Cardiac septum (tissue), 1 donor: ENCODE data around the gene SORL1. TPM values are rescaled to one million over a fixed set of nuclear protein-coding genes. Genes with fewer than 3 reads are reported as not detected.
"Not testable (repeated sequence)": the region's sequence is repeated elsewhere in the genome, so short reads cannot be mapped to it uniquely, and the experiment has no call there.

Experiments used
- DNase-seq: peaks from one replicate; pipeline ENCODE4 v3.0.0-alpha.2; 2020; ENCODE audit warnings: low spot score
- intact Hi-C: fragments of 100-400 bp; cut with DNase I; formaldehyde crosslinking; loops from one replicate; pipeline ENCODE4 v1.14.0; 2022
- long read RNA-seq: library from polyadenylated mRNA; unstranded; transcript quantifications from one replicate; pipeline ENCODE4 v2.0.0, GENCODE V29; 2021
- total RNA-seq: library from RNA; stranded (reverse); fragmentation: NEBNext Ultra II Directional; extraction: Animal tissue kit (Norgen Biotek cat#: 25700); gene quantifications from one replicate; pipeline ENCODE4 v1.2.1, GENCODE V29; 2021
- donor health status: DM: no; HTN: no; CAD: no.

Gene SORL1, protein sequence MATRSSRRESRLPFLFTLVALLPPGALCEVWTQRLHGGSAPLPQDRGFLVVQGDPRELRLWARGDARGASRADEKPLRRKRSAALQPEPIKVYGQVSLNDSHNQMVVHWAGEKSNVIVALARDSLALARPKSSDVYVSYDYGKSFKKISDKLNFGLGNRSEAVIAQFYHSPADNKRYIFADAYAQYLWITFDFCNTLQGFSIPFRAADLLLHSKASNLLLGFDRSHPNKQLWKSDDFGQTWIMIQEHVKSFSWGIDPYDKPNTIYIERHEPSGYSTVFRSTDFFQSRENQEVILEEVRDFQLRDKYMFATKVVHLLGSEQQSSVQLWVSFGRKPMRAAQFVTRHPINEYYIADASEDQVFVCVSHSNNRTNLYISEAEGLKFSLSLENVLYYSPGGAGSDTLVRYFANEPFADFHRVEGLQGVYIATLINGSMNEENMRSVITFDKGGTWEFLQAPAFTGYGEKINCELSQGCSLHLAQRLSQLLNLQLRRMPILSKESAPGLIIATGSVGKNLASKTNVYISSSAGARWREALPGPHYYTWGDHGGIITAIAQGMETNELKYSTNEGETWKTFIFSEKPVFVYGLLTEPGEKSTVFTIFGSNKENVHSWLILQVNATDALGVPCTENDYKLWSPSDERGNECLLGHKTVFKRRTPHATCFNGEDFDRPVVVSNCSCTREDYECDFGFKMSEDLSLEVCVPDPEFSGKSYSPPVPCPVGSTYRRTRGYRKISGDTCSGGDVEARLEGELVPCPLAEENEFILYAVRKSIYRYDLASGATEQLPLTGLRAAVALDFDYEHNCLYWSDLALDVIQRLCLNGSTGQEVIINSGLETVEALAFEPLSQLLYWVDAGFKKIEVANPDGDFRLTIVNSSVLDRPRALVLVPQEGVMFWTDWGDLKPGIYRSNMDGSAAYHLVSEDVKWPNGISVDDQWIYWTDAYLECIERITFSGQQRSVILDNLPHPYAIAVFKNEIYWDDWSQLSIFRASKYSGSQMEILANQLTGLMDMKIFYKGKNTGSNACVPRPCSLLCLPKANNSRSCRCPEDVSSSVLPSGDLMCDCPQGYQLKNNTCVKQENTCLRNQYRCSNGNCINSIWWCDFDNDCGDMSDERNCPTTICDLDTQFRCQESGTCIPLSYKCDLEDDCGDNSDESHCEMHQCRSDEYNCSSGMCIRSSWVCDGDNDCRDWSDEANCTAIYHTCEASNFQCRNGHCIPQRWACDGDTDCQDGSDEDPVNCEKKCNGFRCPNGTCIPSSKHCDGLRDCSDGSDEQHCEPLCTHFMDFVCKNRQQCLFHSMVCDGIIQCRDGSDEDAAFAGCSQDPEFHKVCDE (N-terminal part only)
- total RNA-seq, result 8.0 TPM
- long read RNA-seq, full-length matches to known transcripts, result 1 of 2 reads
- long read RNA-seq, partial matches to known transcripts, result 0 of 2 reads
- long read RNA-seq, other reads (novel, unspliced or antisense), result 1 of 2 reads

DNA sequence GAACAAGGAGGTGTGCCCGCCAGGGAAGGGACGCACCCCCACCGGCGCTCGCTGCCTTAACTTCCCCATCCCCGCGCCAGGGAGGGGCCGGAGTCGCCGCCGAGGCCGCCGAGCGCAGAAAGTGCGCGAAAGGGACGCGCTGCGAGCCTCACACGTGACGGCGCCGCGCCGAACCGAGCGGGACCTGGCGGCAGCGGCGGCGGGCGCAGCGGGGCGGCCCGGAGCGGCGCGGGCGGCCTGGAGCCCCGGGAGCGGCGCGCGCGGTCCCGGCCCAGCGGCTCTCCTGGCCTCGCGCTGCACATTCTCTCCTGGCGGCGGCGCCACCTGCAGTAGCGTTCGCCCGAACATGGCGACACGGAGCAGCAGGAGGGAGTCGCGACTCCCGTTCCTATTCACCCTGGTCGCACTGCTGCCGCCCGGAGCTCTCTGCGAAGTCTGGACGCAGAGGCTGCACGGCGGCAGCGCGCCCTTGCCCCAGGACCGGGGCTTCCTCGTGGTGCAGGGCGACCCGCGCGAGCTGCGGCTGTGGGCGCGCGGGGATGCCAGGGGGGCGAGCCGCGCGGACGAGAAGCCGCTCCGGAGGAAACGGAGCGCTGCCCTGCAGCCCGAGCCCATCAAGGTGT, at the start of gene SORL1:
TSS of gene SORL1 (plus strand) at position 329 of the 623 bp plus-strand sequence. CDS start at position 347, 18 bp downstream.
- peak; percentile 88 for DNase-seq
- intact Hi-C loops, result loop anchor here (5.0 kb wide), 3 partner anchors 90 to 140 kb away; no protein-coding TSS in a partner anchor

GRCh38 chr11:121405646-121406045, 46.5 kb upstream of the SORL1 start:
- no peak for DNase-seq
- intact Hi-C loops, result no loop called here

- intact Hi-C loops, result no loop called here
- DNase-seq, result no peak
Observed at GRCh38 chr11:121406291-121406690, 45.8 kb upstream of the SORL1 start.

GRCh38 chr11:121408830-121409229, 43.3 kb upstream of the SORL1 start:
- intact Hi-C loops, result no loop called here
- DNase-seq, result no peak

DNA sequence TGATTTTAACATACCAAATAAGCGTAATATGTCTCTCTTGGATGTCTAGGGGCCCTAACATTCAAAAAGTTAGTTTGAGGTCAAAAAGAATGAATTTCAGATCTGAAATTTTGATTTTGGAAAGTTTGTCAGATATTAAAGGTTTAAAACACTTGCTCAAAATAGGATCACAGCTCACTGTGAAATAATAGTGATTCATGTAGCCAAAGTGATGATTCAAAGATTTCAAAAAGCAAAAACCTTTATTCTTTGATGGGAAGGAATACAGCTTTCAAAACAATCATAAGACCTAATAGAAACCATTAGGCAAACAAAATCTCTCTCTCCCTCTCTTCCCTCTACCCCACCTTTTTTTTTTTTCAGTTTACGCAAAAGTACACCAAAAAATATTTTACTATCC, 42.1 kb upstream of the SORL1 start:
- intact Hi-C loops, DNase-seq: not testable (repeated sequence)

DNA sequence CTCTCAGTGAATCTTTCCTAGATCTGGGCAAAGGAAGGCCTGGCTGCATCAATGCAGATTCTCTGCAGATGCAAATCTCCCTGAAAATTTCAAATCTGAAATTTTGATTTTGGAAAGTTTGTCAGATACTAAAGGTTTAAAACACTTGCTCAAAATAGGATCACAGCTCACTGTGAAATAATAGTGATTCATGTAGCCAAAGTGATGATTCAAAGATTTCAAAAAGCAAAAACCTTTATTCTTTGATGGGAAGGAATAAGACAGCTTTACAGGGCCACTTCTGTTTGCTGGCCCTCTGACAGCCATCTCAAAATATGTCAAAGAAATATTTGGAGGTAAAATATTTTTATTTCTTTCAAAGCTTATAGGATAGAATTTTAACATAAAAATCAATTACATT, 40.8 kb upstream of the SORL1 start:
- DNase-seq, intact Hi-C loops: not testable (repeated sequence)

GRCh38 chr11:121412000-121412587, 40.0 kb upstream of the SORL1 start:
- DNase-seq, result no peak
- intact Hi-C loops, result no loop called here

DNA sequence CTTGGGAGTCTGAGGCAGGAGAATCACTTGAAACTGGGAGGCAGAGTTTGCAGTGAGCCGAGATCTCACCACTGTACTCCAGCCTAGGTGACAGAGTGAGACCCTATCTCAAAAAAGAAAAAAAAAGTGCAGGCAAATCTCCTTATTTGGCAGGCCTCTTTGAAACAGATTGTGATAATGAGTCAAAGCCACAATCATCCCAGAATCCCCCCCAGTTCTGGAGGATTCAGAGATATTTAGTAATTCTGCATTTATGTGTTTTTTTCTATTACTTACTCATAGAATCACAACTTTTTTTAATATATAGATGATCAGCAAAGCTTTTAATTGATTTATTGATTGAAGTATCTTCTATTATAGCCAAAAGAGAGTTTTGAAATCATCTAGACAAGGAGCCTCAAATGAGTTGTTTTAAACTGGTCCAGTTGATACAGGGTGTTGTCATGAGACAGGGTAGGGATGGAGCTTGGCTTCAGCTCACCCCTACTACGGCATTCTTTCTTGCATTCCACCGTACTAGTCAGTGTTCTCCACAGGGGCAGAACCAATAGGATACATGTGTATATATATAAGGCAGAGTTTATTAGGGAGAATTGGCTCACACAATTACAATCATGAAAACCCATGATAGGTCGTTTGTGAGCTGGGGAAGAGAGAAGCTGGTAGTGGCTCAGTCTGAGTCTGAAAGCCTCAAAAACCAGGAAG, 39.3 kb upstream of the SORL1 start:
- intact Hi-C loops, result no loop called here
- no peak for DNase-seq

- DNase-seq, result no peak
- intact Hi-C loops, result no loop called here
Observed at GRCh38 chr11:121414141-121414913, 37.8 kb upstream of the SORL1 start.

GRCh38 chr11:121415856-121416255, 36.3 kb upstream of the SORL1 start:
- DNase-seq, result no peak
- intact Hi-C loops, result no loop called here

- DNase-seq, result peak; percentile 95
- intact Hi-C loops, result no loop called here
Observed at GRCh38 chr11:121417055-121417551, 35.0 kb upstream of the SORL1 start.

GRCh38 chr11:121417607-121418006, 34.5 kb upstream of the SORL1 start:
- DNase-seq, result no peak
- intact Hi-C loops, result no loop called here

- intact Hi-C loops, result no loop called here
- peak; percentile 92 for DNase-seq
Observed at GRCh38 chr11:121418625-121419114, 33.4 kb upstream of the SORL1 start.

DNA sequence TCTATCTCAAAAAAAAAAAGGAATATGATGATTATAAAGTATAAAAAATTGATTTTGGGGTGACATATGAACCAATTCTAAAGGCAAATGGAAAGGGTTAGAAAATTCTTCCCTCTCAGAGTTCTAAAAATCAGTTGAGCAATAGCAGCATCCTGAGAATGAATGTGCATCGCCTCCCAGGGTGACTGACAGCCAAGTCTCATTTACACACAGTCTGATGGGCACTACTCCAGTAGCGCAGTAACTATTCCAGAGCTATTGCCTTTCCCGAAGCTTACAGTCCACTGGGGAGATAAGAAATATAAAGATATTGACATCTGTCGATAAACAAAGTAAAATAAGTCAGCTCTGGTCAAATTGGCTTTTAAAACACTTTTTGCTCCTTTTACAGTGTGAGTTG, 32.3 kb upstream of the SORL1 start:
- no peak for DNase-seq
- intact Hi-C loops, result no loop called here

DNA sequence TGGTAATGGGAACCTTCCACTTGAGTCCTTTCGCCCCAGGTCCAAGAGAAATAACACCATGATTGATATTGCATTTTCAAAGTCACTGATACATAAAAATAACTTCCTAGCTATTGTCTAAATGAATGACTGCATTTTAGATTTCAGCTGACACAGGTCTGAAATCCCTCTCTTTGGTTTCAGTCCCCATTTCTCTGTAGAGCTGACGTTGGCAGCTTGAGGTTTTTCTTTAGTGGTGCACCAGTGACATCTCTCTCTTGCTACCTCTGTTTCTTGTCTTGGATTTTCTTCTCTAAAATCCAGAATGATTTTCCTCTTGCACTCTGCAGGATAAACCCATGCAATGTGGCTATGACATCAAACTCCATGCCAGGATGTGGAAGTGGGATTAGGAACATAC, 31.7 kb upstream of the SORL1 start:
- no peak for DNase-seq
- intact Hi-C loops, result no loop called here

- intact Hi-C loops, result no loop called here
- no peak for DNase-seq
Observed at GRCh38 chr11:121421149-121421901, 30.8 kb upstream of the SORL1 start.
